Measurements from ENCODE around the gene PDE6D. TPM values are rescaled to one million over a fixed set of nuclear protein-coding genes. Genes with fewer than 3 reads are reported as not detected.
"Not testable (repeated sequence)": the region's sequence is repeated elsewhere in the genome, so short reads cannot be mapped to it uniquely, and the experiment has no call there.

The PDE6D gene
- total RNA-seq, 1 donor from 2014 or later, result 23.6 TPM

DNA sequence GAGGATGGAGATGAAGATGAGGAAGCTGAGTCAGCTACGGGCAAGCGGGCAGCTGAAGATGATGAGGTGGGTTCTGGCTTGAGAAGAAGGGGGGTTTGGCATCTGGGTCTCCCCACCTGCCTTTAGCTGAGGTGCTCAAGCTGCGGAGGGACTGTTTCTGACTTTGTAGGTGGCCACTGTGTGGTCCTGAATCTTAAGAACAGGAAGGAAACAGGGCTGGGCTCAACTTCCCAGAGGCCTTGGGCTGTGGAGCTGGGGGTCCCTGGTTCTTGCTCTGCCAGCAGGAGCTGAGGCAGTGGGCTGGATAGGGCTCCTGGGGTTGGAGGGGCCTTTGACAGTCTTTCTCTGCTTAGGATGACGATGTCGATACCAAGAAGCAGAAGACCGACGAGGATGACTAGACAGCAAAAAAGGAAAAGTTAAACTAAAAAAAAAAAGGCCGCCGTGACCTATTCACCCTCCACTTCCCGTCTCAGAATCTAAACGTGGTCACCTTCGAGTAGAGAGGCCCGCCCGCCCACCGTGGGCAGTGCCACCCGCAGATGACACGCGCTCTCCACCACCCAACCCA is 68.5 kb downstream of the PDE6D start:
- not testable (repeated sequence) for H3K9me3 ChIP-seq; H3K27me3 ChIP-seq; DNase-seq (ENCODE audit: extremely low spot score in 2 of 2); H3K4me3 ChIP-seq
- Histone ChIP-seq H3K36me3 (peaks cover 0 to 15% of the 10 kb centered on the region in 2 donors), H3K27ac (peak overlapping the region; percentile 100), H3K4me1 (peaks cover 38% of the 10 kb centered on the region)
- intact Hi-C loops (cut with DNase I), result loop anchor here (2.0 kb wide), 1 partner anchor 38 kb away; no protein-coding TSS in a partner anchor
- peak in 1 of 2 donors; percentile 8 for TF ChIP-seq POLR2AphosphoS5 (IDR thresholded peaks at IDR 0.05; ENCODE audit: insufficient read depth in 1 of 2, low read depth in 1 of 2)

DNA sequence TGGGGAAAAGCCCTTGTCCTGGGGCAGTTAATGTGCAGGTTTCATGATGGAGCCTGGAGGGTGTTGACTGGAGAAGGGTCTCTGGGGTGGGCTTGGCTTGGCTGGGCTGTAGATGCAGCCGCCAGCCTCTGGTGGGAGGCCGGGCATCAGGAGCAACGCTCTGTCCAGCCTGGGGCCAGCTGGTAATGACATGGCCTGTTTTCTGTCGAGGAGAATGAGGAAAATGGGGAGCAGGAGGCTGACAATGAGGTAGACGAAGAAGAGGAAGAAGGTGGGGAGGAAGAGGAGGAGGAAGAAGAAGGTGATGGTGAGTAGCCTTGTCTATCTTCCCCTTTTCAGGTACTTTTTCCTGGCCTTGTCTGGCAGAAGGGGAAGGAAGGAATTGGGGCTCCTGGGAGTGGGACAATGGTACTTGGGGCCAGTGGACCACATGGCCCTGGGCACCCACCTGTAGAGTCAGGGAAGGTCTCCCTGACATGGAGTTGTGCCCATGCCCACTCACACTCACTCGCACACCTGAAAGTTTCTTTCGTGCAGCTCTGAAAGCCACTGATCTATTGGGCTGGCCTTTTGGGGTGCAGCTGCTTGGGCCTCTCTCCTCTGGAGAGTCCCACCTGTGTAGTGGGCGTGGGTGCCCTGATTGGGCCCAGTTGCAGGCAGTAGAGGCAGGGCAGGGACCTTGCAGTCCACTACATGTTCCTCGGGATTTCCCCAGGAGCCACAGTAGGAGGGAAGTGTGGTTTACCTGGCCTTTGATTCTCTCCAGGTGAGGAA is 69.2 kb downstream of the PDE6D start:
- H3K36me3 ChIP-seq, result peaks cover 0 to 15% of the 10 kb centered on the region in 2 donors
- TF ChIP-seq POLR2A (IDR thresholded peaks at IDR 0.05) (no peak), CTCF (IDR thresholded peaks at IDR 0.05) (no peak), POLR2AphosphoS5 (IDR thresholded peaks at IDR 0.05; ENCODE audit: insufficient read depth in 1 of 2, low read depth in 1 of 2) (peak in 1 of 2 donors; percentile 16)
- H3K4me3 ChIP-seq, result peak overlapping the region; percentile 82 to 100
- H3K4me1 ChIP-seq, result peaks cover 38% of the 10 kb centered on the region
- H3K27ac ChIP-seq, result peak overlapping the region; percentile 100
- DNase-seq (ENCODE audit: extremely low spot score in 2 of 2), result no peak
- intact Hi-C loops (cut with DNase I), result loop anchor here (2.0 kb wide), 1 partner anchor 37 kb away; no protein-coding TSS in a partner anchor
- no peaks in the 10 kb centered on the region for H3K9me3 ChIP-seq
- H3K27me3 ChIP-seq, result no peaks in the 10 kb centered on the region

DNA sequence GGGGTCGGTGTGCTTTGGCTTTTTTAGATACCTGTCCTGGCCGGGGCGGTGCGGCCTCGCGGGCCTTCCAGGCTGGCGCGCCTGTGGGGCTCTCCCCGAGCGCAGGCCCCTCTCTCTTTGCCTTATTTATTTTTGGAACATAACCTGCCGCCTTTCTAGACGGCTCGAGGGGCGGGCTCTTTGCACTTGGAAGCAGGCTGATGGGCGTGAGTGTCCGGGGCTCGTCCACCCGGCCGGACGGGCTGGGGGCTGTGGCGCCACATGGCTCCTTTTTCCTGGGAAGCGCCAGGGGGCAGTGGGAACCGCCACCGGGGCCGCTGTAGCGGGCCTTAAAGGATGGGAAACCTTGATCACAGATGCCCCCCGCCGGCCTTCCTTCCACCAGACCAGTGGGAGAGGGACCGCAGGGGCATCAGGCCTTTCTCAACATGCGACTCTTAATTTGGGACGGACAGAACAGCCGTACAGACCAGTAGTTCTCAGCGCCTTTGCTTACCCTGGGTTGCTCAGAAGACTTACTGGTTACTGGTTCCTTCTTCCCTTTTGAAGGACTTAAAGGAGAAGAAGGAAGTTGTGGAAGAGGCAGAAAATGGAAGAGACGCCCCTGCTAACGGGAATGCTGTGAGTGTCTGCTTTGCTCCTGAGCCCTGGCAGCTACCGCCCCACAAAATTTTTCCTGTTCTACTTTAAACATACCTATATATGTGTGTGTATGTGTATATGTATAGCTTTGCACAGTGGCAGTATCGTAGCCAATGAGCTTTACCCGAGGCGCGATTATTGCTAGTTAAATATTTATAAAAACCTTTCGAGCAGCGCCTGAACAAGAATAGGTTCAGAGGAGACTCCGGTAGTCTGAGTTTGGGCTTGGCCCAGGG is 70.0 kb downstream of the PDE6D start:
- no peak for DNase-seq (ENCODE audit: extremely low spot score in 2 of 2)
- TF ChIP-seq CTCF (IDR thresholded peaks at IDR 0.05), result no peak
- TF ChIP-seq POLR2AphosphoS5 (IDR thresholded peaks at IDR 0.05; ENCODE audit: insufficient read depth in 1 of 2, low read depth in 1 of 2), result no peak
- no peak for TF ChIP-seq POLR2A (IDR thresholded peaks at IDR 0.05)
- Histone ChIP-seq H3K27me3 (no peaks in the 10 kb centered on the region), H3K36me3 (peaks cover 0 to 15% of the 10 kb centered on the region in 2 donors), H3K4me1 (peaks cover 40% of the 10 kb centered on the region), H3K27ac (peak overlapping the region; percentile 100), H3K4me3 (peak overlapping the region; percentile 82 to 100), H3K9me3 (no peaks in the 10 kb centered on the region)
- intact Hi-C loops (cut with DNase I), result loop anchor here (1.0 kb wide), 1 partner anchor 30 kb away; no protein-coding TSS in a partner anchor

- DNase-seq (ENCODE audit: extremely low spot score in 2 of 2), result no peak
- H3K4me1 ChIP-seq, result peaks cover 47% of the 10 kb centered on the region
- TF ChIP-seq CTCF (IDR thresholded peaks at IDR 0.05) (peak; percentile 18 to 77 (median 50)), POLR2A (IDR thresholded peaks at IDR 0.05) (peak in 1 of 2 donors; percentile 77), POLR2AphosphoS5 (IDR thresholded peaks at IDR 0.05; ENCODE audit: insufficient read depth in 1 of 2, low read depth in 1 of 2) (peak in 1 of 2 donors; percentile 77)
- peaks cover 0 to 15% of the 10 kb centered on the region in 2 donors for H3K36me3 ChIP-seq
- H3K27me3 ChIP-seq, result no peaks in the 10 kb centered on the region
- H3K4me3 ChIP-seq, result peak overlapping the region; percentile 82 to 100
- no peaks in the 10 kb centered on the region for H3K9me3 ChIP-seq
- H3K27ac ChIP-seq, result peak overlapping the region; percentile 100
- intact Hi-C loops (cut with DNase I), result loop anchor here (1.0 kb wide), 1 partner anchor 29 kb away; no protein-coding TSS in a partner anchor
These were observed 70.9 kb downstream of the PDE6D start for GRCh38 chr2:231709981-231710798.

Measured in vagina (tissue), 2 donors.